Mucosa of rectum (tissue), 2 donors: ENCODE results near the gene SULT2A1.
"Not testable (repeated sequence)": the region's sequence is repeated elsewhere in the genome, so short reads cannot be mapped to it uniquely, and the experiment has no call there.

Experiments
- H3K27ac ChIP-seq, 2 donors: one replicate each; pipeline ENCODE4 v1.7.0; 2013; ENCODE audit warnings: inconsistent platforms in 2 of 2, low read depth in 2 of 2, low read length in 2 of 2
- H3K27me3 ChIP-seq, 2 donors: one replicate each; pipeline ENCODE4 v1.7.0; 2013; ENCODE audit warnings: low read length in 2 of 2; ENCODE audit not compliant: control insufficient read depth in 2 of 2, insufficient read depth in 2 of 2
- H3K36me3 ChIP-seq, 2 donors: one replicate each; pipeline ENCODE4 v1.7.0; 2013; ENCODE audit warnings: low read length in 2 of 2; ENCODE audit not compliant: control insufficient read depth in 2 of 2, insufficient read depth in 2 of 2
- H3K4me1 ChIP-seq, 2 donors: one replicate each; pipeline ENCODE4 v1.7.0; 2013; ENCODE audit warnings: low read length in 2 of 2, mild to moderate bottlenecking in 1 of 2; ENCODE audit not compliant: control insufficient read depth in 2 of 2, insufficient read depth in 2 of 2
- H3K4me3 ChIP-seq, 2 donors: one replicate each; pipeline ENCODE4 v1.7.0; 2013; ENCODE audit warnings: low read length in 2 of 2
- H3K9ac ChIP-seq, 2 donors: one replicate each; pipeline ENCODE4 v1.7.0; 2013; ENCODE audit warnings: low read length in 2 of 2, low read depth in 1 of 2, mild to moderate bottlenecking in 1 of 2
- H3K9me3 ChIP-seq, 2 donors: one replicate each; pipeline ENCODE4 v1.7.0; 2013; ENCODE audit warnings: low read length in 2 of 2; ENCODE audit not compliant: control insufficient read depth in 2 of 2
- donor health status: healthy.
- donor health status: Normal muscosa, but diverticular disease.

Gene SULT2A1

DNA sequence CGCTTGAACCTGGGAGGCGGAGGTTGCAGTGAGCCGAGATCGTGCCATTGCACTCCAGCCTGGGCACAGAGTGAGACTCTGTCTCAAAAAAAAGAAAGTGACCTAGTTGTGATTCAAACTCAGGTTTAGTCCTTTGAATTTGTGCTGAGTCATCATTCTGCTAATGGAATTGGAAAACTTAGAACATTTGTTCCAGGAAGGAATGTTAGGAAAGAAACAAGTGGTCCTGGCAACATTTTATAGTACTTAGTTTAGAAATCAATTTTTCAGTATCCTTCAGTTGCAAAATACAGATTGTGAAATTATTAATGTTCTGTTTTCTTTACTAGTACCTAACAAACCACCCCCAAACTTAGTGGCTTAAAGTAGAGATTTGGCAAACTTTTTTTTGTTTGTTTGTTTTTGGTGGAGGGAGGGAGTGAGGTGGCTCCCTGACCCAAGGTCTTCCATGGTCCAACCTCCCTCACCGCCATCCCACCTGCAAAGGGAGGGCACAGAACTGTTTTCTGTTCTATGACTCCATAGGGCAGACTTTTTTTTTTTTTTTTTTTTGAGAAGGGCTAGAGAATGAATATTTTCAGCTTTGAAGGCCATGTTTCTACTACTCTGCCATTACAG, 9.2 kb upstream of the SULT2A1 start:
- H3K27ac ChIP-seq: no peak overlapping the region
- H3K36me3 ChIP-seq: no peaks in the 10 kb centered on the region
- no peak overlapping the region for H3K4me3 ChIP-seq
- no peaks in the 10 kb centered on the region for H3K9me3 ChIP-seq
- H3K27me3 ChIP-seq: no peaks in the 10 kb centered on the region
- H3K9ac ChIP-seq: no peak overlapping the region
- no peaks in the 10 kb centered on the region for H3K4me1 ChIP-seq

GRCh38 chr19:47891923-47892666, 6.0 kb upstream of the SULT2A1 start:
- H3K27me3 ChIP-seq: no peaks in the 10 kb centered on the region
- no peak overlapping the region for H3K4me3 ChIP-seq
- no peaks in the 10 kb centered on the region for H3K36me3 ChIP-seq
- no peak overlapping the region for H3K9ac ChIP-seq
- H3K9me3 ChIP-seq: no peaks in the 10 kb centered on the region
- no peaks in the 10 kb centered on the region for H3K4me1 ChIP-seq
- no peak overlapping the region for H3K27ac ChIP-seq

DNA sequence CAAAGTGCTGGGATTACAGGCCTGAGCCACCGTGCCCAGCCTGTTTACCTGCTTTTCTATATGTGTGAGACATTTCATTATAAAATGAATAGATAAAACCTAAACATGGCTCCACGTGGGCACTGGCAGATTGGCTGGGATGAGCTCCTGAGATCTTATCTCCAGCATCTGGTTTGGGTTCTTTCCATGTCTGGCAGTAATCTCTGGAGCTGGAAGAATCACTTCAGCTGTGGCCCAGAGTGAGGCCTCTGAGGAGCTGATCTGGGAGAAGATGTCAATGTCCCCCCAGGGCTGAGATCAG, 5.5 kb upstream of the SULT2A1 start:
- Histone ChIP-seq H3K9ac (no peak overlapping the region), H3K4me1 (no peaks in the 10 kb centered on the region), H3K4me3 (no peak overlapping the region), H3K36me3 (no peaks in the 10 kb centered on the region), H3K27me3 (no peaks in the 10 kb centered on the region), H3K27ac (no peak overlapping the region), H3K9me3 (no peaks in the 10 kb centered on the region)

GRCh38 chr19:47890865-47891621, 4.9 kb upstream of the SULT2A1 start:
- no peaks in the 10 kb centered on the region for H3K9me3 ChIP-seq
- H3K36me3 ChIP-seq: no peaks in the 10 kb centered on the region
- H3K27ac ChIP-seq: no peak overlapping the region
- no peaks in the 10 kb centered on the region for H3K4me1 ChIP-seq
- peaks cover 0 to under 1% of the 10 kb centered on the region in 2 donors for H3K27me3 ChIP-seq
- H3K9ac ChIP-seq: no peak overlapping the region
- H3K4me3 ChIP-seq: no peak overlapping the region

- H3K27ac ChIP-seq: no peak overlapping the region
- H3K4me3 ChIP-seq: no peak overlapping the region
- H3K4me1 ChIP-seq: no peaks in the 10 kb centered on the region
- H3K27me3 ChIP-seq: peaks cover 0 to 8% of the 10 kb centered on the region in 2 donors
- no peak overlapping the region for H3K9ac ChIP-seq
- no peaks in the 10 kb centered on the region for H3K9me3 ChIP-seq
- H3K36me3 ChIP-seq: no peaks in the 10 kb centered on the region
These were observed 1.1 kb downstream of the SULT2A1 start for GRCh38 chr19:47885067-47885463.

DNA sequence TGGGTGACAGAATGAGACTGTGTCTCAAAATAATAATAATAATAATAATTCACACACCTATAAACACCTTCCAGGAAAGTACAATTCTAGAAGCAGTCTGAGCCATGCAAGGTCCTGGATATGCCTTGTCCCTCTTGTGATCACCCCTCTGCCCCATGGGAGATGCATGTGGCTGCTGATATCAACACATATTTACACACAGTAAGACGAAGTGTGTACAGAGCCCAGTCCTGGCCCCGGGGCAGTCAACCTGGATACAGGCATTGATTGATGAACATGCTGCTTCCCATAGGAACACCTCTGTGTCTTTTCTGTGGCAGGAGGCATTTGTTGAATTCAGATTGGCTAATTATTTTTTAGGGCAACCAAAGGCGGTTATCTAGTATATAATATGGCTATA, 3.2 kb downstream of the SULT2A1 start:
- no peak overlapping the region for H3K9ac ChIP-seq
- no peak overlapping the region for H3K4me3 ChIP-seq
- no peak overlapping the region for H3K27ac ChIP-seq

GRCh38 chr19:47881757-47882156, 4.4 kb downstream of the SULT2A1 start:
- Histone ChIP-seq H3K9ac (no peak overlapping the region), H3K4me3 (no peak overlapping the region), H3K4me1 (no peaks in the 10 kb centered on the region), H3K27ac (no peak overlapping the region), H3K9me3 (no peaks in the 10 kb centered on the region), H3K27me3 (peaks cover 0 to 8% of the 10 kb centered on the region in 2 donors), H3K36me3 (no peaks in the 10 kb centered on the region)

More for the DNA sequence above, 3.2 kb downstream of the SULT2A1 start:
- Histone ChIP-seq H3K36me3 (no peaks in the 10 kb centered on the region), H3K9me3 (no peaks in the 10 kb centered on the region), H3K4me1 (no peaks in the 10 kb centered on the region), H3K27me3 (peaks cover 0 to 8% of the 10 kb centered on the region in 2 donors)

- H3K9me3 ChIP-seq, H3K27me3 ChIP-seq, H3K9ac ChIP-seq, H3K36me3 ChIP-seq, H3K4me1 ChIP-seq, H3K4me3 ChIP-seq, H3K27ac ChIP-seq: not testable (repeated sequence)
These were observed 6.7 kb downstream of the SULT2A1 start for GRCh38 chr19:47879385-47879784.

DNA sequence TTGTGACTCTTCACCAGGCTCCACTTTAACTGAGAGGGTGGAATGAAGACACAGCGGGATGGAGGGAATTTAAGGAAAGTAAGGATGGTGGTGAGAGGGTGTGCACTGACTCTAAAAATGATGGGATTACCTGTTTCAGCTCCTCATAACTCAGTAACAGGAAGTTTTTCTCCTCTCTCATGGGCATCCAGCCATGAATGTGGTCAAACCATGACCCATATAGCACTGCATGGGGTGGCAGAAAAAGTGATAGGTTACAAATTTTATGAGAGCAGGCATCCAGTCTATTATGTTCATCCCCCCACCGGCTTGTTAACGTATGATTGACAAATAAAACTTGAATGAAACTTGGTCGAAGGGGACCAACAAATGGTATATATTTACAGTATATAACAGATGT, 7.2 kb downstream of the SULT2A1 start:
- H3K9me3 ChIP-seq: no peaks in the 10 kb centered on the region
- H3K27ac ChIP-seq: no peak overlapping the region
- no peak overlapping the region for H3K9ac ChIP-seq
- H3K4me1 ChIP-seq: no peaks in the 10 kb centered on the region
- no peak overlapping the region for H3K4me3 ChIP-seq
- H3K27me3 ChIP-seq: no peaks in the 10 kb centered on the region
- H3K36me3 ChIP-seq: no peaks in the 10 kb centered on the region

DNA sequence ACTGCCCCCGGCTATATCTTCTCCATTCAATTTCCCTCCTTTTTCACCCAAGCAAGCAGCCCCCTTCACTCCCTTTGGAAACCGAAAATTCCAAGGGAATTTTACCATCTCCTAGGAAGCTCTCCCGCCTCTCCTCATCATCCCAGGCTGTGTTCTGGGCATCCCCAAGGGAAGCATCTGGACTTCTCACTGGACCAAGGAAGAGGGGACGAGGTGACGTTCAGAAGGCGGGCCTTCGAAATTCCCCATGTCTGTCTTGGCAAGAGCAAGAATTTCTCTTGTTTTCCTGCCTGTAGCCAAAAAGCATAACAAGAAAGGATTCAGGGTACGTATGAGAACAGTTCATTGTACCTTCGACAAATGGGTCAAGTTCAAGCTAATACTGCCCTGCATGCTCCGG, 20.9 kb downstream of the SULT2A1 start:
- Histone ChIP-seq H3K4me3 (no peak overlapping the region), H3K9me3 (no peaks in the 10 kb centered on the region), H3K27me3 (no peaks in the 10 kb centered on the region), H3K36me3 (no peaks in the 10 kb centered on the region), H3K9ac (no peak overlapping the region), H3K27ac (no peak overlapping the region), H3K4me1 (no peaks in the 10 kb centered on the region)
